IMR-90 (cell line): ENCODE data around the gene MBD3L2. TPM values are rescaled to one million over a fixed set of nuclear protein-coding genes. Genes with fewer than 3 reads are reported as not detected.
"Not testable (repeated sequence)": the region's sequence is repeated elsewhere in the genome, so short reads cannot be mapped to it uniquely, and the experiment has no call there.

Source experiments
- ATAC-seq: fragments of 200-7000 bp; cut with Tn5 transposase; 2 replicates; pipeline ENCODE4 v1.9.1; 2020; ENCODE audit warnings: low read depth, mild to moderate bottlenecking, moderate library complexity
- BruUV-seq: library from RNA; stranded (reverse); fragments of 400-500 nt; replicated peaks from 2 replicates; lab custom pipeline; 2021; lab: Mats Ljungman, UMichigan
- CTCF ChIA-PET: fragments of 300-600 bp; formaldehyde crosslinking; extraction: SDS; loops from one replicate; lab custom pipeline; 2021; ENCODE audit warnings: antibody characterized with exemption; lab: Yijun Ruan, JAX
- POLR2A ChIA-PET: fragments of 300-600 bp; sonication (Branson Sonifier 250); formaldehyde crosslinking; loops from one replicate; lab custom pipeline; 2022; ENCODE audit warnings: antibody characterized with exemption; ENCODE audit not compliant: unreplicated experiment; lab: Charles Lee
- DNase-seq: peaks from one replicate; pipeline ENCODE4 v3.0.0; 2013
- H2AFZ ChIP-seq: replicated peaks from 2 replicates; pipeline ENCODE3; 2013; ENCODE audit warnings: low read length, mild to moderate bottlenecking; ENCODE audit not compliant: poor library complexity
- H2AK5ac ChIP-seq: 2 replicates; pipeline ENCODE4 v1.6.1; 2013; ENCODE audit warnings: low read depth, low read length, inconsistent platforms
- H2AK9ac ChIP-seq: replicated peaks from 2 replicates; pipeline ENCODE3; 2013; ENCODE audit warnings: mild to moderate bottlenecking, low read depth, low read length, moderate library complexity; ENCODE audit not compliant: poor library complexity
- H2BK120ac ChIP-seq: 2 replicates; pipeline ENCODE4 v1.6.1; 2013; ENCODE audit warnings: low read depth, low read length, inconsistent platforms
- H2BK15ac ChIP-seq: 3 replicates; pipeline ENCODE4 v1.6.1; 2013; ENCODE audit warnings: low read depth, low read length, inconsistent platforms
- H2BK20ac ChIP-seq: 2 replicates; pipeline ENCODE4 v1.6.1; 2013; ENCODE audit warnings: low read depth, mild to moderate bottlenecking, inconsistent platforms, low read length, moderate library complexity
- H2BK5ac ChIP-seq: 2 replicates; pipeline ENCODE4 v1.6.1; 2013; ENCODE audit warnings: mild to moderate bottlenecking, low read depth, low read length, inconsistent platforms; ENCODE audit not compliant: poor library complexity, severe bottlenecking
- H3K14ac ChIP-seq: replicated peaks from 2 replicates; pipeline ENCODE4 v1.6.1; 2013; ENCODE audit warnings: low read depth, low read length, inconsistent platforms
- H3K18ac ChIP-seq: 2 replicates; pipeline ENCODE4 v1.6.1; 2013; ENCODE audit warnings: low read depth, low read length, control low read depth
- H3K23ac ChIP-seq: 2 replicates; pipeline ENCODE4 v1.6.1; 2013; ENCODE audit warnings: low read depth, low read length, inconsistent platforms
- H3K27ac ChIP-seq: 2 replicates; pipeline ENCODE4 v1.5.1; 2013; ENCODE audit warnings: mild to moderate bottlenecking, control low read depth, low read length; ENCODE audit not compliant: insufficient read depth
- H3K27me3 ChIP-seq: 2 replicates; pipeline ENCODE4 v1.6.1; 2013; ENCODE audit warnings: low read length; ENCODE audit not compliant: control insufficient read depth, insufficient read depth
- H3K36me3 ChIP-seq: 2 replicates; pipeline ENCODE4 v1.6.1; 2013; ENCODE audit warnings: low read length, mixed read lengths; ENCODE audit not compliant: control insufficient read depth, insufficient read depth
- H3K4ac ChIP-seq: 2 replicates; pipeline ENCODE4 v1.6.1; 2013; ENCODE audit warnings: low read depth, low read length, inconsistent platforms
- H3K4me1 ChIP-seq: 2 replicates; pipeline ENCODE4 v1.6.1; 2013; ENCODE audit warnings: low read length, mixed read lengths; ENCODE audit not compliant: control insufficient read depth, insufficient read depth
- H3K4me2 ChIP-seq: 2 replicates; pipeline ENCODE4 v1.6.1; 2013; ENCODE audit warnings: low read depth, mild to moderate bottlenecking, control low read depth, low read length, moderate library complexity
- H3K4me3 ChIP-seq: 2 replicates; pipeline ENCODE4 v1.5.1; 2013; ENCODE audit warnings: low read depth, mild to moderate bottlenecking, control low read depth, low read length, moderate library complexity; ENCODE audit not compliant: insufficient read depth
- H3K56ac ChIP-seq: 2 replicates; pipeline ENCODE4 v1.6.1; 2013; ENCODE audit warnings: low read length, inconsistent platforms; ENCODE audit not compliant: insufficient read depth; ENCODE audit errors: extremely low read depth
- H3K79me1 ChIP-seq, 2 experiments: 2 replicates each; pipeline ENCODE4 v1.6.1; 2013; ENCODE audit warnings: low read length in 2 of 2, inconsistent platforms in 1 of 2, low read depth in 1 of 2
- H3K9ac ChIP-seq: 2 replicates; pipeline ENCODE4 v1.6.1; 2013; ENCODE audit warnings: low read depth, low read length, control low read depth
- H3K9me1 ChIP-seq: 2 replicates; pipeline ENCODE4 v1.6.1; 2013; ENCODE audit warnings: low read length, inconsistent platforms; ENCODE audit not compliant: insufficient read depth
- H3K9me3 ChIP-seq: 2 replicates; pipeline ENCODE4 v1.6.1; 2013; ENCODE audit warnings: low read length; ENCODE audit not compliant: control insufficient read depth, insufficient read depth
- H4K20me1 ChIP-seq: 2 replicates; pipeline ENCODE4 v1.6.1; 2013; ENCODE audit warnings: low read length, inconsistent platforms; ENCODE audit not compliant: insufficient read depth
- H4K5ac ChIP-seq: 2 replicates; pipeline ENCODE4 v1.6.1; 2013; ENCODE audit warnings: mild to moderate bottlenecking, low read depth, low read length, control low read depth
- H4K8ac ChIP-seq, 2 experiments: 2 replicates each; pipeline ENCODE4 v1.6.1; 2013; ENCODE audit warnings: low read depth in 2 of 2, low read length in 2 of 2, control low read depth in 1 of 2, inconsistent platforms in 1 of 2
- H4K91ac ChIP-seq: 2 replicates; pipeline ENCODE4 v1.6.1; 2013; ENCODE audit warnings: low read depth, low read length, inconsistent platforms; ENCODE audit not compliant: insufficient read depth
- WGBS, 2 experiments: methylation state at CpG; one replicate each; pipeline versions ENCODE4 v1.1.5 to v1.1.7; 2013; ENCODE audit warnings: missing lambda C conversion rate in 2 of 2; ENCODE audit not compliant: insufficient read length in 1 of 2; ENCODE audit errors: extremely low coverage in 2 of 2; 5-methylcytosine and 5-hydroxymethylcytosine counted together
- dilution Hi-C: fragments of 300-500 bp; cut with HindIII; formaldehyde crosslinking; loops from one replicate; pipeline ENCODE4 v1.14.3; 2018; ENCODE audit warnings: low sequenced_read_pairs; ENCODE audit not compliant: unreplicated experiment
- in situ Hi-C: fragments of 300-500 bp; cut with MboI; formaldehyde crosslinking; loops from 3 replicates; pipeline ENCODE4 v1.14.3; 2019; ENCODE audit warnings: low sequenced_read_pairs, inconsistent platforms, mixed read lengths
- intact Hi-C: fragments of 100-400 bp; cut with micrococcal nuclease; formaldehyde crosslinking; loops from 2 replicates; pipeline ENCODE4 v1.10.0; 2022
- polyA plus RNA-seq, 3 experiments: library from polyadenylated mRNA; depleted of rRNA; stranded (reverse); fragments of >200 nt; gene quantifications; 2 replicates each; pipeline ENCODE4 v1.2.3, GENCODE V29; 2012; ENCODE audit warnings: low replicate concordance in 1 of 3
- total RNA-seq: library from RNA; depleted of rRNA; stranded (reverse); fragments of >200 nt; gene quantifications from 2 replicates; pipeline ENCODE4 v1.2.3, GENCODE V29; 2012

Gene MBD3L2
- total and polyA plus RNA-seq, 2 of the 4 experiments (the other 2 are of a cell fraction), result not detected

GRCh38 chr19:7052896-7053295 lies 3.8 kb downstream of the MBD3L2 start:
- H2BK120ac ChIP-seq, H3K9me1 ChIP-seq, H2AFZ ChIP-seq, H3K14ac ChIP-seq, H2BK20ac ChIP-seq, H3K4me1 ChIP-seq, H3K18ac ChIP-seq, H3K4ac ChIP-seq, H3K4me2 ChIP-seq, H3K23ac ChIP-seq, DNase-seq, H4K8ac ChIP-seq, H3K9me3 ChIP-seq, H2AK9ac ChIP-seq, H3K9ac ChIP-seq, H4K91ac ChIP-seq, H3K79me1 ChIP-seq, H3K4me3 ChIP-seq, H3K27ac ChIP-seq, H3K56ac ChIP-seq, H4K5ac ChIP-seq, ATAC-seq, H3K36me3 ChIP-seq, in situ Hi-C loops, dilution Hi-C loops, CTCF ChIA-PET, POLR2A ChIA-PET, H3K27me3 ChIP-seq, H2AK5ac ChIP-seq, intact Hi-C loops, H2BK5ac ChIP-seq, H2BK15ac ChIP-seq, BruUV-seq, H4K20me1 ChIP-seq: not testable (repeated sequence)
- WGBS, 2 experiments, result no CpG with 5 or more reads among the region's 7 CpGs

GRCh38 chr19:7054635-7055368 lies 5.7 kb downstream of the MBD3L2 start:
- H2AK5ac ChIP-seq, POLR2A ChIA-PET, H4K8ac ChIP-seq, H3K14ac ChIP-seq, H3K4me3 ChIP-seq, H3K4me2 ChIP-seq, H3K27ac ChIP-seq, H3K36me3 ChIP-seq, H3K23ac ChIP-seq, H2BK20ac ChIP-seq, H2BK120ac ChIP-seq, H4K20me1 ChIP-seq, ATAC-seq, H3K4me1 ChIP-seq, H2BK15ac ChIP-seq, H3K9me3 ChIP-seq, intact Hi-C loops, H2BK5ac ChIP-seq, dilution Hi-C loops, H3K18ac ChIP-seq, CTCF ChIA-PET, H3K27me3 ChIP-seq, in situ Hi-C loops, H4K91ac ChIP-seq, BruUV-seq, H3K9ac ChIP-seq, H4K5ac ChIP-seq, H3K4ac ChIP-seq, DNase-seq, H3K9me1 ChIP-seq, H2AFZ ChIP-seq, H3K56ac ChIP-seq, H3K79me1 ChIP-seq, H2AK9ac ChIP-seq: not testable (repeated sequence)
- WGBS, 2 experiments, result 69% methylated on average over 4 of the region's 14 CpGs; no CpG with 5 or more reads in 1 of the 2 experiments
